Ishikawa (cell line): ENCODE data around the gene ZMYND19.

Source experiments
- CEBPB ChIP-seq: IDR thresholded peaks from 2 replicates; pipeline ENCODE4 v1.6.1; 2012
- CREB1 ChIP-seq: IDR thresholded peaks from 2 replicates; pipeline ENCODE4 v1.6.1; 2012; ENCODE audit warnings: low read depth
- EGR1 ChIP-seq: IDR thresholded peaks from 2 replicates; pipeline ENCODE4 v1.6.1; 2012
- EP300 ChIP-seq: IDR thresholded peaks from 2 replicates; pipeline ENCODE4 v1.6.1; 2012; ENCODE audit warnings: borderline replicate concordance
- FOXM1 ChIP-seq: IDR thresholded peaks from 2 replicates; pipeline ENCODE4 v1.6.1; 2012; ENCODE audit warnings: low read depth, borderline replicate concordance
- MAX ChIP-seq: IDR thresholded peaks from 2 replicates; pipeline ENCODE4 v1.6.1; 2012
- NFIC ChIP-seq: IDR thresholded peaks from 2 replicates; pipeline ENCODE4 v1.6.1; 2012
- RAD21 ChIP-seq: IDR thresholded peaks from 2 replicates; pipeline ENCODE4 v1.6.1; 2012; ENCODE audit warnings: low read depth
- REST ChIP-seq: IDR thresholded peaks from 2 replicates; pipeline ENCODE4 v1.6.1; 2012; ENCODE audit warnings: low read depth, mild to moderate bottlenecking
- TAF1 ChIP-seq: IDR thresholded peaks from 2 replicates; pipeline ENCODE4 v1.6.1; 2012; ENCODE audit warnings: low read depth, mild to moderate bottlenecking
- TCF12 ChIP-seq: IDR thresholded peaks from 2 replicates; pipeline ENCODE4 v1.6.1; 2012; ENCODE audit warnings: low read depth
- TEAD4 ChIP-seq: IDR thresholded peaks from 2 replicates; pipeline ENCODE4 v1.6.1; 2012
- USF1 ChIP-seq: IDR thresholded peaks from 2 replicates; pipeline ENCODE4 v1.6.1; 2012
- YY1 ChIP-seq: IDR thresholded peaks from 2 replicates; pipeline ENCODE4 v1.6.1; 2012; ENCODE audit warnings: low read depth
- ZBTB7A ChIP-seq: IDR thresholded peaks from 2 replicates; pipeline ENCODE4 v1.6.1; 2012; ENCODE audit warnings: low read depth

The ZMYND19 gene

GRCh38 chr9:137556069-137556838, 34.1 kb downstream of the ZMYND19 start:
- TF ChIP-seq TAF1: no peak
- TF ChIP-seq MAX: no peak
- TF ChIP-seq USF1: no peak
- TF ChIP-seq FOXM1: no peak
- no peak for TF ChIP-seq RAD21
- TF ChIP-seq TEAD4: no peak
- TF ChIP-seq EP300: no peak
- no peak for TF ChIP-seq TCF12
- no peak for TF ChIP-seq ZBTB7A
- TF ChIP-seq EGR1: no peak
- TF ChIP-seq REST: no peak
- TF ChIP-seq CEBPB: no peak
- no peak for TF ChIP-seq CREB1

- TF ChIP-seq ZBTB7A (no peak), TAF1 (no peak), CREB1 (no peak), EP300 (no peak), YY1 (no peak), EGR1 (no peak), FOXM1 (no peak), MAX (no peak)
These were observed 35.1 kb downstream of the ZMYND19 start for GRCh38 chr9:137555179-137555578.

- TF ChIP-seq YY1 (no peak), NFIC (no peak), CEBPB (no peak), EP300 (no peak), TAF1 (no peak), EGR1 (no peak), CREB1 (no peak), TCF12 (no peak), TEAD4 (no peak), RAD21 (no peak), ZBTB7A (no peak)
These were observed 36.0 kb downstream of the ZMYND19 start for GRCh38 chr9:137554349-137554748.

- TF ChIP-seq CREB1 (no peak), RAD21 (no peak), TAF1 (0 out of 2 replicates have a peak, but pooled peaks have one; percentile 25), REST (no peak), ZBTB7A (no peak), YY1 (no peak), TCF12 (no peak), CEBPB (no peak), MAX (peak; percentile 11), EGR1 (no peak)
These were observed 38.1 kb downstream of the ZMYND19 start for GRCh38 chr9:137552022-137552768.

- TF ChIP-seq EP300 (no peak), FOXM1 (no peak), EGR1 (no peak), NFIC (no peak), ZBTB7A (peak; percentile 94), TAF1 (peak; percentile 78; the same call in 1 of the 2 replicates), CEBPB (no peak), MAX (peak; percentile 57), TCF12 (no peak; the same call in 1 of the 2 replicates), TEAD4 (no peak), USF1 (no peak), RAD21 (peak; percentile 19; the same call in 1 of the 2 replicates), CREB1 (no peak), REST (no peak), YY1 (no peak)
These were observed 38.9 kb downstream of the ZMYND19 start, which contains the start of gene MRPL41 for GRCh38 chr9:137551264-137552021. Gene MRPL41 (plus strand): TSS chr9:137551879. CDS start chr9:137552082, 203 bp downstream.
